Caco-2 (cell line): Measurements from ENCODE around the gene ZNF778. TPM values are rescaled to one million over a fixed set of nuclear protein-coding genes. Genes with fewer than 3 reads are reported as not detected.

ENCODE experiments used
- BruUV-seq: library from RNA; stranded (reverse); fragments of 400-500 nt; replicated peaks from 2 replicates; lab custom pipeline; 2021; lab: Mats Ljungman, UMichigan
- CTCF ChIA-PET: fragments of 300-600 bp; sonication (Branson Sonifier 250); formaldehyde crosslinking; loops from one replicate; lab custom pipeline; 2022; ENCODE audit warnings: antibody characterized with exemption; lab: Charles Lee
- POLR2A ChIA-PET: fragments of 300-600 bp; sonication (Branson Sonifier 250); formaldehyde crosslinking; loops from one replicate; lab custom pipeline; 2022; ENCODE audit warnings: antibody characterized with exemption; lab: Charles Lee
- DNase-seq, 2 experiments: peaks; one replicate each; pipeline versions ENCODE4 v3.0.0 to v3.0.0-alpha.2; 2020 to 2022
- H3K27me3 ChIP-seq: replicated peaks from 2 replicates; pipeline ENCODE4 v1.6.0; 2011; ENCODE audit warnings: low read length; ENCODE audit not compliant: control insufficient read depth, insufficient read depth
- H3K36me3 ChIP-seq: 2 replicates; pipeline ENCODE4 v1.5.1; 2011; ENCODE audit warnings: low read length; ENCODE audit not compliant: control insufficient read depth, insufficient read depth
- H3K4me1 ChIP-seq: fragments of 250-450 bp; sonication (Bioruptor Pico); 2 replicates; pipeline ENCODE4 v1.5.1; 2020; ENCODE audit warnings: mild to moderate bottlenecking
- H3K4me3 ChIP-seq: 2 replicates; pipeline ENCODE4 v1.5.1; 2011; ENCODE audit warnings: low read depth, mild to moderate bottlenecking, control low read depth, low read length
- H3K9me3 ChIP-seq: fragments of 250-450 bp; sonication (Bioruptor Pico); 2 replicates; pipeline ENCODE4 v1.5.1; 2020; ENCODE audit warnings: mild to moderate bottlenecking, moderate library complexity
- H3K27ac Mint-ChIP-seq: one replicate; pipeline ENCODE4 v1.8.0; 2022; ENCODE audit warnings: mixed read lengths; ENCODE audit not compliant: unreplicated experiment
- H3K27me3 Mint-ChIP-seq: one replicate; pipeline ENCODE4 v1.8.0; 2022; ENCODE audit warnings: mixed read lengths; ENCODE audit not compliant: insufficient read depth, unreplicated experiment
- H3K36me3 Mint-ChIP-seq: one replicate; pipeline ENCODE4 v1.8.0; 2022; ENCODE audit warnings: mild to moderate bottlenecking, mixed read lengths; ENCODE audit not compliant: insufficient read depth, unreplicated experiment
- H3K4me1 Mint-ChIP-seq: one replicate; pipeline ENCODE4 v1.8.0; 2022; ENCODE audit warnings: low read depth, mixed read lengths; ENCODE audit not compliant: unreplicated experiment
- H3K4me3 Mint-ChIP-seq: one replicate; pipeline ENCODE4 v1.8.0; 2022; ENCODE audit warnings: mild to moderate bottlenecking, moderate library complexity, mixed read lengths; ENCODE audit not compliant: unreplicated experiment
- H3K9me3 Mint-ChIP-seq: one replicate; pipeline ENCODE4 v1.8.0; 2022; ENCODE audit warnings: mixed read lengths; ENCODE audit not compliant: unreplicated experiment
- CTCF ChIP-seq, 2 experiments: fragments of 200-600 bp in 1 of 2; IDR thresholded peaks; 1 replicate in 1 of 2; 2 replicates in 1 of 2; pipeline versions ENCODE4 v1.5.1 to v1.8.0; 2011 to 2022; ENCODE audit warnings: antibody characterized with exemption in 1 of 2, control low read depth in 1 of 2, inconsistent platforms in 1 of 2, low read depth in 1 of 2, low read length in 1 of 2, mild to moderate bottlenecking in 1 of 2, moderate library complexity in 1 of 2; ENCODE audit not compliant: insufficient read depth in 1 of 2, severe bottlenecking in 1 of 2, unreplicated experiment in 1 of 2
- intact Hi-C: fragments of 100-400 bp; cut with micrococcal nuclease; formaldehyde crosslinking; loops from one replicate; pipeline ENCODE4 v1.10.0; 2022; ENCODE audit not compliant: unreplicated experiment
- total RNA-seq: library from RNA; stranded (reverse); gene quantifications from 2 replicates; pipeline ENCODE4 v1.2.3, GENCODE V29; 2022

ZNF778 gene
- total RNA-seq, 1 experiment from 2014 or later: 18.1 TPM

GRCh38 chr16:89279666-89280481 is 62.4 kb downstream of the ZNF778 start:
- no TSS peak for BruUV-seq
- Histone ChIP-seq H3K36me3 (peaks cover 8% of the 10 kb centered on the region), H3K27me3 (no peaks in the 10 kb centered on the region), H3K4me3 (no peak overlapping the region), H3K4me1 (peaks cover 11% of the 10 kb centered on the region), H3K9me3 (no peaks in the 10 kb centered on the region)
- H3K27me3 Mint-ChIP-seq: no peaks in the 10 kb centered on the region
- no peaks in the 10 kb centered on the region for H3K4me1 Mint-ChIP-seq
- H3K27ac Mint-ChIP-seq: no peak overlapping the region
- H3K9me3 Mint-ChIP-seq: no peaks in the 10 kb centered on the region
- no peak overlapping the region for H3K4me3 Mint-ChIP-seq
- ChIA-PET CTCF (no interaction called here), POLR2A (no interaction called here)
- H3K36me3 Mint-ChIP-seq: peaks cover 40% of the 10 kb centered on the region
- no peak for DNase-seq
- no peak for TF ChIP-seq CTCF (IDR thresholded peaks at IDR 0.05; ENCODE audit: insufficient read depth in 1 of 2, low read depth in 1 of 2, low read length in 1 of 2, severe bottlenecking in 1 of 2, unreplicated experiment in 1 of 2)
- intact Hi-C loops: no loop called here

GRCh38 chr16:89280546-89281188 is 63.2 kb downstream of the ZNF778 start:
- no peaks in the 10 kb centered on the region for H3K27me3 Mint-ChIP-seq

GRCh38 chr16:89281189-89281577 is 63.7 kb downstream of the ZNF778 start:
- intact Hi-C loops: no loop called here
- Histone ChIP-seq H3K27me3 (no peaks in the 10 kb centered on the region), H3K4me3 (no peak overlapping the region), H3K4me1 (peaks cover 12% of the 10 kb centered on the region), H3K36me3 (peaks cover 7% of the 10 kb centered on the region), H3K9me3 (no peaks in the 10 kb centered on the region)
- Mint-ChIP-seq H3K27me3 (no peaks in the 10 kb centered on the region), H3K4me3 (no peak overlapping the region), H3K4me1 (no peaks in the 10 kb centered on the region), H3K36me3 (peaks cover 27% of the 10 kb centered on the region), H3K27ac (no peak overlapping the region), H3K9me3 (no peaks in the 10 kb centered on the region)
- ChIA-PET POLR2A (no interaction called here), CTCF (no interaction called here)
- TF ChIP-seq CTCF (IDR thresholded peaks at IDR 0.05; ENCODE audit: insufficient read depth in 1 of 2, low read depth in 1 of 2, low read length in 1 of 2, severe bottlenecking in 1 of 2, unreplicated experiment in 1 of 2): no peak
- DNase-seq: no peak
- no TSS peak for BruUV-seq

More at GRCh38 chr16:89280546-89281188, 63.2 kb downstream of the ZNF778 start:
- Mint-ChIP-seq H3K9me3 (no peaks in the 10 kb centered on the region), H3K4me1 (no peaks in the 10 kb centered on the region), H3K36me3 (peaks cover 32% of the 10 kb centered on the region), H3K27ac (no peak overlapping the region), H3K4me3 (no peak overlapping the region)
- Histone ChIP-seq H3K4me1 (peaks cover 12% of the 10 kb centered on the region), H3K27me3 (no peaks in the 10 kb centered on the region), H3K4me3 (no peak overlapping the region), H3K36me3 (peaks cover 7% of the 10 kb centered on the region), H3K9me3 (no peaks in the 10 kb centered on the region)
- BruUV-seq: no TSS peak
- DNase-seq: no peak
- intact Hi-C loops: no loop called here
- TF ChIP-seq CTCF (IDR thresholded peaks at IDR 0.05; ENCODE audit: insufficient read depth in 1 of 2, low read depth in 1 of 2, low read length in 1 of 2, severe bottlenecking in 1 of 2, unreplicated experiment in 1 of 2): no peak
- ChIA-PET CTCF (no interaction called here), POLR2A (no interaction called here)
